ENCODE measurements around the gene ZNF624. TPM values are rescaled to one million over a fixed set of nuclear protein-coding genes. Genes with fewer than 3 reads are reported as not detected.
"Not testable (repeated sequence)": the region's sequence is repeated elsewhere in the genome, so short reads cannot be mapped to it uniquely, and the experiment has no call there.

The ZNF624 gene
- total and polyA plus RNA-seq, 2 experiments from 2014 or later, result 2.7 to 3.9 TPM

GRCh38 chr17:16689731-16690281, 36.2 kb upstream of the ZNF624 start, which contains the start of gene CCDC144A:
Gene CCDC144A, plus strand, starts transcription at chr17:16690241. Its CDS starts 160 bp downstream, at chr17:16690401.
- H3K4me3 ChIP-seq; H3K27ac Mint-ChIP-seq; H4K20me1 ChIP-seq (replicated peaks; ENCODE audit: insufficient read depth); H3K79me2 ChIP-seq (replicated peaks; ENCODE audit: insufficient read depth); H3K27me3 ChIP-seq (ENCODE audit: insufficient read depth); H3K27ac ChIP-seq (ENCODE audit: low read depth); H3K36me3 ChIP-seq (ENCODE audit: insufficient read depth); H3K9me2 ChIP-seq (ENCODE audit: insufficient read depth); H2AFZ ChIP-seq; H3F3A ChIP-seq (replicated peaks; ENCODE audit: low read depth); H3K4me3 Mint-ChIP-seq; H3K4me2 ChIP-seq: not testable (repeated sequence)
- peaks cover 19% of the 10 kb centered on the region for H3K36me3 Mint-ChIP-seq (ENCODE audit: low read depth)
- H3K4me1 ChIP-seq (ENCODE audit: insufficient read depth), result peaks cover 16% of the 10 kb centered on the region
- peaks cover 26% of the 10 kb centered on the region for H3K9me3 Mint-ChIP-seq
- peak; percentile 65 for ATAC-seq
- TF ChIP-seq CREB1 (CRISPR knock-in tag; IDR thresholded peaks at IDR 0.05; ENCODE audit: low read depth), result peak; percentile 77
- TF ChIP-seq CTCF (conservative IDR thresholded peaks at IDR 0.05; ENCODE audit: low read depth in 2 of 2), result peak; percentile 57 to 80
- peaks cover 12% of the 10 kb centered on the region for H3K27me3 Mint-ChIP-seq (ENCODE audit: insufficient read depth, low read depth, poor library complexity)
- DNase-seq (ENCODE audit: low spot score), result peak; percentile 63
- H3K4me1 Mint-ChIP-seq, result peaks cover 24% of the 10 kb centered on the region

GRCh38 chr17:16687151-16687550, 33.5 kb upstream of the ZNF624 start:
- not testable (repeated sequence) for H4K20me1 ChIP-seq (replicated peaks; ENCODE audit: insufficient read depth); H2AFZ ChIP-seq; H3F3A ChIP-seq (replicated peaks; ENCODE audit: low read depth); H3K27me3 ChIP-seq (ENCODE audit: insufficient read depth); H3K79me2 ChIP-seq (replicated peaks; ENCODE audit: insufficient read depth); H3K36me3 ChIP-seq (ENCODE audit: insufficient read depth); H3K9me2 ChIP-seq (ENCODE audit: insufficient read depth)
- peaks cover 19% of the 10 kb centered on the region for H3K36me3 Mint-ChIP-seq (ENCODE audit: low read depth)
- ATAC-seq, result peak; percentile 29
- Histone ChIP-seq H3K4me3 (peak overlapping the region; percentile 36), H3K4me1 (ENCODE audit: insufficient read depth) (peaks cover 24% of the 10 kb centered on the region), H3K27ac (ENCODE audit: low read depth) (peak overlapping the region; percentile 95), H3K4me2 (peak overlapping the region; percentile 70)
- H3K4me1 Mint-ChIP-seq, result peaks cover 40% of the 10 kb centered on the region
- DNase-seq (ENCODE audit: low spot score), result peak; percentile 72
- peak overlapping the region; percentile 51 for H3K4me3 Mint-ChIP-seq
- H3K9me3 Mint-ChIP-seq, result peaks cover 26% of the 10 kb centered on the region
- H3K27ac Mint-ChIP-seq, result peak overlapping the region; percentile 70
- H3K27me3 Mint-ChIP-seq (ENCODE audit: insufficient read depth, low read depth, poor library complexity), result peaks cover 12% of the 10 kb centered on the region

DNA sequence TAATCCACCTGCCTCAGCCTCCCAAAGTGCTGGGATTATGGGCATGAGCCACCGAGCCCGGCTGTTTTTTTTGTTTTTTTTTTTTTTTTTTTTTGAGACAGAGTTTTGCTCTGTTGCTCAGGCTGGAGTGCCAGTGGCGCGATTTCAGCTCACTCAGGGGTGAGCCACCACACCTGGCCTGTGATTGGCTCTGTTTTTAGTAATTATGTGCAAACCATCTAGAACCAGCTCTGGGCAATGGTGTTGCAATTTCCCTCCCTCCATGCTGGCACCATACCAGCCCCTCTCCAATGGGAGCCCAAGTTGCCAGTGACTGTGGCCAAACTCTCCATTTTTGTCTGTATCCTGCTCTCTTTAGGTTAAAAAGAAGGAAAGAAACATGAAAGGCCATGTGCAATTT, 32.4 kb upstream of the ZNF624 start:
- peaks cover 13% of the 10 kb centered on the region for H3K27me3 Mint-ChIP-seq (ENCODE audit: insufficient read depth, low read depth, poor library complexity)
- H3K9me2 ChIP-seq (ENCODE audit: insufficient read depth); H3K27ac Mint-ChIP-seq; H4K20me1 ChIP-seq (replicated peaks; ENCODE audit: insufficient read depth); H3K27me3 ChIP-seq (ENCODE audit: insufficient read depth); H3K4me3 Mint-ChIP-seq; H2AFZ ChIP-seq; H3K36me3 ChIP-seq (ENCODE audit: insufficient read depth); DNase-seq (ENCODE audit: low spot score); H3K4me3 ChIP-seq; H3K4me2 ChIP-seq; H3K79me2 ChIP-seq (replicated peaks; ENCODE audit: insufficient read depth); ATAC-seq; H3F3A ChIP-seq (replicated peaks; ENCODE audit: low read depth): not testable (repeated sequence)
- peaks cover 42% of the 10 kb centered on the region for H3K4me1 Mint-ChIP-seq
- H3K9me3 Mint-ChIP-seq, result peaks cover 26% of the 10 kb centered on the region
- H3K27ac ChIP-seq (ENCODE audit: low read depth), result peak overlapping the region; percentile 95
- H3K36me3 Mint-ChIP-seq (ENCODE audit: low read depth), result peaks cover 19% of the 10 kb centered on the region
- peaks cover 24% of the 10 kb centered on the region for H3K4me1 ChIP-seq (ENCODE audit: insufficient read depth)

DNA sequence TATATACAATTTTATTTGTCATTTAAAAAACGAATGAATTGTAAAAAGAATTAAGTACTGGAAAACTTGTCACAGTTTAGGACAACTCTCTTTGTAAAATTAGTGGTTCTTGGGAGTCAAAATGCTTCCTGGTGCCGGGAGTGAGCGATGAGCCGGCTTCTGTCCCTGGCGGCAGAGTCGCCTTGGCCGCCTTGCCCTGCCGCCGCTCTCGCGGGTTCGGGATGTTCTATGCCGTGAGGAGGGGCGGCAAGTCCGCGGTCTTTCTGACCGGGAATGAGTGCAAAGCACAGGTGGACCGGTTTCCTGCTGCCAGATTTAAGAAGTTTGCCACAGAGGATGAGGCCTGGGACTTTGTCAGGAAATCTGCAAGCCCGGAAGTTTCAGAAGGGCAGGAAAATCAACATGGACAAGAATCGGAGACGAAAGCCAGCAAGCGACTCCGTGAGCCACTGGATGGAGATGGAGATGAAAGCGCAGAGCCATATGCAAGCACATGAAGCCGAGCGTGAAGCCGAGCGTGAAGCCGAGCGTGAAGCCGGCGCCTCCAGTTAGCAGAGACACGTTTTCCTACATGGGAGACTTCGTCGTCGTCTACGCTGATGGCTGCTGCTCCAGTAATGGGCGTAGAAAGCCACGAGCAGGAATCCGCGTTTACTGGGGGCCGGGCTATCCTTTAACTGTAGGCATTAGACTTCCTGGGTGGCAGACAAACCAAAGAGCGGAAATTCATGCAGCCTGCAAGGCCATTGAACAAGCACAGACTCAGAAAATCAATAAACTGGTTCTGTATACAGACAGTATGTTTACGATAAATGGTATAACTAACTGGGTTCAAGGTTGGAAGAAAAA, 29.9 kb upstream of the ZNF624 start:
- not testable (repeated sequence) for H3K27me3 ChIP-seq (ENCODE audit: insufficient read depth); H3K4me3 ChIP-seq; H3K9me3 Mint-ChIP-seq; H3F3A ChIP-seq (replicated peaks; ENCODE audit: low read depth); H3K36me3 Mint-ChIP-seq (ENCODE audit: low read depth); H3K36me3 ChIP-seq (ENCODE audit: insufficient read depth); H3K79me2 ChIP-seq (replicated peaks; ENCODE audit: insufficient read depth); H3K27ac ChIP-seq (ENCODE audit: low read depth); H3K9me2 ChIP-seq (ENCODE audit: insufficient read depth); H3K27ac Mint-ChIP-seq; H2AFZ ChIP-seq; H4K20me1 ChIP-seq (replicated peaks; ENCODE audit: insufficient read depth)
- Mint-ChIP-seq H3K27me3 (ENCODE audit: insufficient read depth, low read depth, poor library complexity) (peaks cover 10% of the 10 kb centered on the region), H3K4me1 (peaks cover 37% of the 10 kb centered on the region), H3K4me3 (peak overlapping the region; percentile 20; the same call in 1 of the 3 replicates)
- peak; percentile 53 for DNase-seq (ENCODE audit: low spot score)
- Histone ChIP-seq H3K4me1 (ENCODE audit: insufficient read depth) (peaks cover 24% of the 10 kb centered on the region), H3K4me2 (peak overlapping the region; percentile 25; the same call in 1 of the 2 replicates)
- ATAC-seq, result peak; percentile 68
